NCI-H446 treated with DMSO at 0.1 percent for 48 hours (cell line): ENCODE results near the gene HNF4A.
"Not testable (repeated sequence)": the region's sequence is repeated elsewhere in the genome, so short reads cannot be mapped to it uniquely, and the experiment has no call there.

ENCODE experiments used
- DNase-seq: peaks from one replicate; lab custom pipeline; 2025; lab: John Stamatoyannopoulos, UW

HNF4A gene

GRCh38 chr20:44355498-44356352 is at the start of gene HNF4A:
Gene HNF4A, plus strand, starts transcription at chr20:44355699. Its CDS starts 106 bp downstream, at chr20:44355805.
- DNase-seq, result no peak

GRCh38 chr20:44306927-44307326 is 48.6 kb upstream of the HNF4A start:
- no peak for DNase-seq

- DNase-seq, result no peak
Observed at GRCh38 chr20:44309763-44310663, 45.5 kb upstream of the HNF4A start.

- peak; percentile 79 for DNase-seq
Observed at GRCh38 chr20:44310664-44311639, 44.5 kb upstream of the HNF4A start, which contains the start of gene FITM2. Gene FITM2, minus strand, starts transcription at chr20:44311202. Its CDS starts 54 bp downstream, at chr20:44311148.

- DNase-seq, result no peak
Observed at GRCh38 chr20:44314870-44315269, 40.6 kb upstream of the HNF4A start.

- DNase-seq, result no peak
Observed at GRCh38 chr20:44319839-44320422, 35.6 kb upstream of the HNF4A start.

- DNase-seq, result no peak
Observed at GRCh38 chr20:44324343-44324742, 31.2 kb upstream of the HNF4A start.

- DNase-seq, result no peak
Observed at GRCh38 chr20:44326391-44327159, 28.9 kb upstream of the HNF4A start.

- DNase-seq, result not testable (repeated sequence)
Observed at GRCh38 chr20:44327748-44328147, 27.8 kb upstream of the HNF4A start.

GRCh38 chr20:44328428-44328827 is 27.1 kb upstream of the HNF4A start:
- DNase-seq, result no peak

GRCh38 chr20:44331201-44331600 is 24.3 kb upstream of the HNF4A start:
- DNase-seq, result no peak

- DNase-seq, result no peak
Observed at GRCh38 chr20:44334306-44334705, 21.2 kb upstream of the HNF4A start.

- no peak for DNase-seq
Observed at GRCh38 chr20:44334709-44335108, 20.8 kb upstream of the HNF4A start.

GRCh38 chr20:44335675-44336074 is 19.8 kb upstream of the HNF4A start:
- DNase-seq, result no peak

GRCh38 chr20:44336086-44336485 is 19.4 kb upstream of the HNF4A start:
- DNase-seq, result no peak

- DNase-seq, result no peak
Observed at GRCh38 chr20:44336725-44337380, 18.6 kb upstream of the HNF4A start, which contains the start of gene R3HDML. Gene R3HDML, plus strand, starts transcription at chr20:44337043. Its CDS starts 115 bp downstream, at chr20:44337158.

GRCh38 chr20:44342248-44342647 is 13.3 kb upstream of the HNF4A start:
- DNase-seq, result no peak

- no peak for DNase-seq
Observed at GRCh38 chr20:44343162-44343675, 12.3 kb upstream of the HNF4A start.

GRCh38 chr20:44344723-44345122 is 10.8 kb upstream of the HNF4A start:
- DNase-seq, result no peak
